ENCODE data around the gene TCF7L2.

Gene TCF7L2

GRCh38 chr10:112946649-112947048 is 3.4 kb upstream of the TCF7L2 start:
- Histone ChIP-seq H3K9me3 (ENCODE audit: control insufficient read depth, low read length) (no peaks in the 10 kb centered on the region), H3K27ac (ENCODE audit: low read depth, low read length, severe bottlenecking) (no peak overlapping the region), H3K36me3 (ENCODE audit: control insufficient read depth, insufficient read depth, low read length) (no peaks in the 10 kb centered on the region), H3K4me3 (ENCODE audit: extremely low read depth, insufficient read depth, low read length, poor library complexity, severe bottlenecking) (no peak overlapping the region), H3K4me1 (ENCODE audit: control insufficient read depth, insufficient read depth, low read length, poor library complexity, severe bottlenecking) (peaks cover 7% of the 10 kb centered on the region)
- WGBS, 2 experiments (ENCODE audit: insufficient coverage in 2 of 2) = 86 to 100% methylated on average over 3 of the region's 3 CpGs

- Histone ChIP-seq H3K4me1 (ENCODE audit: control insufficient read depth, insufficient read depth, low read length, poor library complexity, severe bottlenecking) (peaks cover 7% of the 10 kb centered on the region), H3K4me3 (ENCODE audit: extremely low read depth, insufficient read depth, low read length, poor library complexity, severe bottlenecking) (no peak overlapping the region), H3K9me3 (ENCODE audit: control insufficient read depth, low read length) (no peaks in the 10 kb centered on the region), H3K27ac (ENCODE audit: low read depth, low read length, severe bottlenecking) (no peak overlapping the region), H3K36me3 (ENCODE audit: control insufficient read depth, insufficient read depth, low read length) (peaks cover 6% of the 10 kb centered on the region)
- WGBS, 2 experiments (ENCODE audit: insufficient coverage in 2 of 2) = 100% methylated on average over 1 of the region's 1 CpG
Observed at GRCh38 chr10:112948196-112948595, 1.9 kb upstream of the TCF7L2 start.

GRCh38 chr10:112949143-112949823 is 764 bp upstream of the TCF7L2 start:
- Histone ChIP-seq H3K4me1 (ENCODE audit: control insufficient read depth, insufficient read depth, low read length, poor library complexity, severe bottlenecking) (peaks cover 11% of the 10 kb centered on the region), H3K9me3 (ENCODE audit: control insufficient read depth, low read length) (no peaks in the 10 kb centered on the region), H3K27ac (ENCODE audit: low read depth, low read length, severe bottlenecking) (peak overlapping the region; percentile 76), H3K36me3 (ENCODE audit: control insufficient read depth, insufficient read depth, low read length) (peaks cover 6% of the 10 kb centered on the region), H3K4me3 (ENCODE audit: extremely low read depth, insufficient read depth, low read length, poor library complexity, severe bottlenecking) (peak overlapping the region; percentile 20)
- WGBS, 2 experiments (ENCODE audit: insufficient coverage in 2 of 2) = 28 to 31% methylated on average over 6 to 7 of the region's 9 CpGs

- Histone ChIP-seq H3K36me3 (ENCODE audit: control insufficient read depth, insufficient read depth, low read length) (peaks cover 6% of the 10 kb centered on the region), H3K4me1 (ENCODE audit: control insufficient read depth, insufficient read depth, low read length, poor library complexity, severe bottlenecking) (peaks cover 24% of the 10 kb centered on the region), H3K9me3 (ENCODE audit: control insufficient read depth, low read length) (no peaks in the 10 kb centered on the region), H3K27ac (ENCODE audit: low read depth, low read length, severe bottlenecking) (peak overlapping the region; percentile 89), H3K4me3 (ENCODE audit: extremely low read depth, insufficient read depth, low read length, poor library complexity, severe bottlenecking) (peak overlapping the region; percentile 85)
- 0% methylated on average over 15 to 29 of the region's 56 CpGs for WGBS, 2 experiments (ENCODE audit: insufficient coverage in 2 of 2)
Observed at GRCh38 chr10:112950714-112951358, 789 bp downstream of the TCF7L2 start.

- H3K4me1 ChIP-seq (ENCODE audit: control insufficient read depth, insufficient read depth, low read length, poor library complexity, severe bottlenecking) = peaks cover 32% of the 10 kb centered on the region
- 0% methylated on average over 16 to 20 of the region's 65 CpGs for WGBS, 2 experiments (ENCODE audit: insufficient coverage in 2 of 2)
- peak overlapping the region; percentile 95 for H3K27ac ChIP-seq (ENCODE audit: low read depth, low read length, severe bottlenecking)
- no peaks in the 10 kb centered on the region for H3K9me3 ChIP-seq (ENCODE audit: control insufficient read depth, low read length)
- H3K4me3 ChIP-seq (ENCODE audit: extremely low read depth, insufficient read depth, low read length, poor library complexity, severe bottlenecking) = peak overlapping the region; percentile 85
- peaks cover 6% of the 10 kb centered on the region for H3K36me3 ChIP-seq (ENCODE audit: control insufficient read depth, insufficient read depth, low read length)
Observed at GRCh38 chr10:112951359-112952281, 1.6 kb downstream of the TCF7L2 start.

- peak overlapping the region; percentile 95 for H3K27ac ChIP-seq (ENCODE audit: low read depth, low read length, severe bottlenecking)
- no peaks in the 10 kb centered on the region for H3K9me3 ChIP-seq (ENCODE audit: control insufficient read depth, low read length)
- 0 to 1% methylated on average over 34 to 39 of the region's 59 CpGs for WGBS, 2 experiments (ENCODE audit: insufficient coverage in 2 of 2)
- peak overlapping the region; percentile 85 for H3K4me3 ChIP-seq (ENCODE audit: extremely low read depth, insufficient read depth, low read length, poor library complexity, severe bottlenecking)
- H3K4me1 ChIP-seq (ENCODE audit: control insufficient read depth, insufficient read depth, low read length, poor library complexity, severe bottlenecking) = peaks cover 41% of the 10 kb centered on the region
- peaks cover 6% of the 10 kb centered on the region for H3K36me3 ChIP-seq (ENCODE audit: control insufficient read depth, insufficient read depth, low read length)
Observed at GRCh38 chr10:112952282-112953173, 2.5 kb downstream of the TCF7L2 start.

GRCh38 chr10:112953174-112954159 is 3.4 kb downstream of the TCF7L2 start:
- Histone ChIP-seq H3K27ac (ENCODE audit: low read depth, low read length, severe bottlenecking) (peak overlapping the region; percentile 95), H3K9me3 (ENCODE audit: control insufficient read depth, low read length) (no peaks in the 10 kb centered on the region), H3K4me1 (ENCODE audit: control insufficient read depth, insufficient read depth, low read length, poor library complexity, severe bottlenecking) (peaks cover 50% of the 10 kb centered on the region), H3K36me3 (ENCODE audit: control insufficient read depth, insufficient read depth, low read length) (peaks cover 6% of the 10 kb centered on the region), H3K4me3 (ENCODE audit: extremely low read depth, insufficient read depth, low read length, poor library complexity, severe bottlenecking) (peak overlapping the region; percentile 85)
- WGBS, 2 experiments (ENCODE audit: insufficient coverage in 2 of 2) = 0 to 4% methylated on average over 14 to 18 of the region's 26 CpGs

- 7 to 10% methylated on average over 2 to 3 of the region's 7 CpGs for WGBS, 2 experiments (ENCODE audit: insufficient coverage in 2 of 2)
- H3K36me3 ChIP-seq (ENCODE audit: control insufficient read depth, insufficient read depth, low read length) = peaks cover 6% of the 10 kb centered on the region
- peak overlapping the region; percentile 75 for H3K27ac ChIP-seq (ENCODE audit: low read depth, low read length, severe bottlenecking)
- H3K9me3 ChIP-seq (ENCODE audit: control insufficient read depth, low read length) = no peaks in the 10 kb centered on the region
- H3K4me3 ChIP-seq (ENCODE audit: extremely low read depth, insufficient read depth, low read length, poor library complexity, severe bottlenecking) = peak overlapping the region; percentile 24
- peaks cover 59% of the 10 kb centered on the region for H3K4me1 ChIP-seq (ENCODE audit: control insufficient read depth, insufficient read depth, low read length, poor library complexity, severe bottlenecking)
Observed at GRCh38 chr10:112954974-112955581, 5.0 kb downstream of the TCF7L2 start.

Data from mesodermal cell (in vitro differentiated cells).